Activated naive CD8-positive, alpha-beta T cell treated with anti-CD3 and anti-CD28 coated beads, Interleukin-2, amount 10 ng/mL, durations not matched to agents 7 days and 5 days (primary cell): ENCODE data around the gene RPUSD1. TPM values are rescaled to one million over a fixed set of nuclear protein-coding genes. Genes with fewer than 3 reads are reported as not detected.
"Not testable (repeated sequence)": the region's sequence is repeated elsewhere in the genome, so short reads cannot be mapped to it uniquely, and the experiment has no call there.

Experiments used
- ATAC-seq: fragments of 150-1000 bp; cut with Tn5 transposase; one replicate; pipeline ENCODE4 v1.10.0; 2021; ENCODE audit warnings: low read depth, moderate library complexity
- POLR2A ChIA-PET: fragments of 350-600 bp; sonication (Branson Sonifier 250); formaldehyde crosslinking; loops from one replicate; lab custom pipeline; 2021; ENCODE audit warnings: antibody characterized with exemption; lab: Charles Lee
- DNase-seq: peaks from one replicate; pipeline ENCODE4 v3.0.0; 2021
- H3K27ac Mint-ChIP-seq: one replicate; pipeline ENCODE4 v1.8.0; 2022; ENCODE audit warnings: mild to moderate bottlenecking, mixed read lengths
- H3K27me3 Mint-ChIP-seq: one replicate; pipeline ENCODE4 v1.8.0; 2022; ENCODE audit warnings: mild to moderate bottlenecking, moderate library complexity, mixed read lengths
- H3K36me3 Mint-ChIP-seq: one replicate; pipeline ENCODE4 v1.8.0; 2021; ENCODE audit warnings: mild to moderate bottlenecking, mixed read lengths
- H3K4me1 Mint-ChIP-seq: one replicate; pipeline ENCODE4 v1.8.0; 2021; ENCODE audit warnings: mixed read lengths
- H3K4me3 Mint-ChIP-seq: one replicate; pipeline ENCODE4 v1.8.0; 2022; ENCODE audit warnings: mild to moderate bottlenecking, moderate library complexity, mixed read lengths
- H3K9me3 Mint-ChIP-seq: one replicate; pipeline ENCODE4 v1.8.0; 2021; ENCODE audit warnings: mixed read lengths
- total RNA-seq, 2 experiments: library from RNA; stranded (reverse); gene quantifications; one replicate each; pipeline ENCODE4 v1.2.3, GENCODE V29; 2021

Gene RPUSD1
- total RNA-seq, 2 experiments from 2014 or later: 25.1 to 26.6 TPM

DNA sequence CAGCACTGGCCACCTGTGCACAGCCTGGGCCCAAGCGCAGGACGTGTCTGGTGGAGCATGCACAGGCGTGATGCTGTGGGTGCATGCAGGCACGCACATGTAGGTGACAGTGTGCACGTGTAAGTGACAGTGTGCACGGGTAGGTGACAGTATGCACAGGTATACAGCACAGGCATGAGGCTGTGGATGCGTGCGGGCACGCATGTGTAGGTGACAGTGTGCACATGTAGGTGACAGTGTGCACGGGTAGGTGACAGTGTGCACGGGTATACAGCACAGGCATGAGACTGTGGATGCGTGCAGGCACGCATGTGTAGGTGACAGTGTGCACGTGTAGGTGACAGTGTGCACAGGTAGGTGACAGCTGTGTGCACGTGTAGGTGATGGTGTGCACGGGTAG is 7.9 kb downstream of the RPUSD1 start:
- POLR2A ChIA-PET: no interaction called here
- H3K27me3 Mint-ChIP-seq: peaks cover 2% of the 10 kb centered on the region

GRCh38 chr16:779561-779960 is 8.6 kb downstream of the RPUSD1 start:
- H3K27me3 Mint-ChIP-seq: peaks cover 2% of the 10 kb centered on the region
- DNase-seq (no peak), ATAC-seq (no peak)
- peaks cover 2% of the 10 kb centered on the region for H3K4me1 Mint-ChIP-seq
- no peak overlapping the region for H3K4me3 Mint-ChIP-seq
- POLR2A ChIA-PET: no interaction called here
- H3K9me3 Mint-ChIP-seq: no peaks in the 10 kb centered on the region
- H3K27ac Mint-ChIP-seq: no peak overlapping the region
- no peaks in the 10 kb centered on the region for H3K36me3 Mint-ChIP-seq

More for the DNA sequence above, 7.9 kb downstream of the RPUSD1 start:
- Mint-ChIP-seq H3K9me3 (no peaks in the 10 kb centered on the region), H3K27ac (no peak overlapping the region), H3K4me3 (no peak overlapping the region), H3K4me1 (peaks cover 5% of the 10 kb centered on the region), H3K36me3 (no peaks in the 10 kb centered on the region)
- no peak for DNase-seq
- ATAC-seq: no peak

DNA sequence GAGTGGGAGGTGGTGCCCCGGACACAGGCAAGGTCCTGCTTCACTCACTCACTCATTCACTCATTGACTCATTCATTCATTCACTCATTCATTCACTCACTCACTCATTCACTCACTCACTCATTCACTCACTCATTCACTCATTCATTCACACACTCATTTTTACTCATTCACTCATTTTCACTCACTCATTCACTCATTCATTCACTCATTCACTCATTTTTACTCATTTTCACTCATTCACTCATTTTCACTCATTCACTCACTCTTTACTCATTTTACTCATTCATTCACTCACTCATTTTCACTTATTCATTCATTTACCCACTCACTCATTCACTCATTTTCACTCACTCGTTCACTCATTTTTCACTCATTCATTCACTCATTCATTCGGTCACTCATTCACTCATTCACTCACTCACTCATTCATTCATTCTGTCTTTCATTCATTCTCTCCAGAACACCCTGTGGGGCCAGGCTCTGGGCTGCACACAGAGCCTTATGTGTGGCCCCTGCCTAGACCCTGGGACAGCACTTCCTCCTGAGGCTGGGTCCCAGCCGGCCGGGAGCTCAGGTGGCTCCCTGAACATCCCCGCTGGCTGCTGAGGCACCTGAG is 9.2 kb downstream of the RPUSD1 start:
- Mint-ChIP-seq H3K4me1 (peaks cover 2% of the 10 kb centered on the region), H3K36me3 (no peaks in the 10 kb centered on the region)
- no peak for ATAC-seq

GRCh38 chr16:778447-778846 is 9.7 kb downstream of the RPUSD1 start:
- Mint-ChIP-seq H3K4me3 (no peak overlapping the region), H3K36me3 (no peaks in the 10 kb centered on the region), H3K27ac (no peak overlapping the region), H3K9me3 (no peaks in the 10 kb centered on the region), H3K27me3 (peaks cover 2% of the 10 kb centered on the region), H3K4me1 (peaks cover 2% of the 10 kb centered on the region)
- DNase-seq (no peak), ATAC-seq (no peak)
- POLR2A ChIA-PET: no interaction called here

More for the DNA sequence above, 9.2 kb downstream of the RPUSD1 start:
- POLR2A ChIA-PET: no interaction called here
- Mint-ChIP-seq H3K27ac (no peak overlapping the region), H3K4me3 (no peak overlapping the region), H3K9me3 (no peaks in the 10 kb centered on the region), H3K27me3 (peaks cover 2% of the 10 kb centered on the region)
- DNase-seq: no peak

DNA sequence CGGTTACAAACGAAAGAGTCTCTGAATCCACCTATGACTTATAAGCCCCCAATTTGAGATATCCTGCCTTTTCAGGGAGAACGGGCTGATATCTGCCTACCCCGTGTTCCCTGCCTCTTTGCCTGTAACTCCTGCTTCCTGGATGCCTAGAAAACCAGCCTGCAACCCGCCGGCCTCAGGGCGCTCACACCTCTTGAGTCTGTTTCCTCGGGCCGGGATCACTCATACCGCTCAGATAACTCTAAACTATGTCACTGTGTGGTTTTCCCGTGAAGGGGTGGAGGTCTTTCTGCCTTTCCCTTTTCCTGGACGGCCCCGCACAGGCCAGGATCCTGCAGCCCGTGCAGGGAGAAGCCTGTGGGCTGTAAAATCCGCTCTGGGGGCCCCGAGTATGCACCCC is 10.4 kb downstream of the RPUSD1 start:
- ATAC-seq (no peak), DNase-seq (no peak)
- no peak overlapping the region for H3K27ac Mint-ChIP-seq
- POLR2A ChIA-PET: no interaction called here
- no peaks in the 10 kb centered on the region for H3K9me3 Mint-ChIP-seq
- peaks cover 2% of the 10 kb centered on the region for H3K4me1 Mint-ChIP-seq
- H3K27me3 Mint-ChIP-seq: peaks cover 2% of the 10 kb centered on the region
- no peaks in the 10 kb centered on the region for H3K36me3 Mint-ChIP-seq
- no peak overlapping the region for H3K4me3 Mint-ChIP-seq

- DNase-seq: no peak
- Mint-ChIP-seq H3K27ac (no peak overlapping the region), H3K9me3 (no peaks in the 10 kb centered on the region), H3K27me3 (peaks cover 2% of the 10 kb centered on the region), H3K4me3 (no peak overlapping the region), H3K4me1 (peaks cover 2% of the 10 kb centered on the region), H3K36me3 (no peaks in the 10 kb centered on the region)
- POLR2A ChIA-PET: no interaction called here
- no peak for ATAC-seq
These were observed 11.4 kb downstream of the RPUSD1 start for GRCh38 chr16:776824-777223.

- H3K4me3 Mint-ChIP-seq, H3K36me3 Mint-ChIP-seq, H3K9me3 Mint-ChIP-seq, ATAC-seq, H3K27ac Mint-ChIP-seq, POLR2A ChIA-PET, DNase-seq, H3K4me1 Mint-ChIP-seq, H3K27me3 Mint-ChIP-seq: not testable (repeated sequence)
These were observed 11.9 kb downstream of the RPUSD1 start for GRCh38 chr16:776298-776697.

DNA sequence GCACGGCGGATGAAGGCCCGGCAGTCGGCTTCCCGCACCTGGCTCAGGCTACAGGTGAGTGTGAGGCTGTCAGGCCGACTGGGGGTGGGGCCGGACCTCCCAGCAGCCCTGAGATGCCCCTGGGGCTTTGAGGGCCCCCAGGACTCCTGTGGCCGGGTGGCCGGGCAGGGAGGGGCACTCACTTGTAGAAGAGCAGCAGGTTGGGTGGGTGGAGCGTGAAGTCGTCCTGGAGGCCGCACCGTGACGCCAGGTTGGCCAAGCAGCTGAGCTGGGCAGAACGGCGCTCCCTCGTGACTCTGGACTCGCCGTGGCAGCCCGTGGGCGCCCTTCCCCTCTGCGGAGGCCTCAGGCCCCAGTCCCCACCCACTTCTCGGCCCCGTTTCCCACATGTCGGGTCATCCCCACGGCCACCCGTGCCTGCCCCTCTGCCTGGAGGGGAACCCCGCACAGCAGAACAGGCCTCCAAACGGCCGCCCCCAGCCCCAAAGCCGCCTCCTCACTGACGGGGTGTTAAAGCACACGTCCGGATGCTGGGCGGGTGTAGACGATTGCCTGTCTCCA is 12.9 kb downstream of the RPUSD1 start:
- Mint-ChIP-seq H3K4me1 (peaks cover 2% of the 10 kb centered on the region), H3K36me3 (no peaks in the 10 kb centered on the region), H3K4me3 (no peak overlapping the region), H3K27me3 (peaks cover 2% of the 10 kb centered on the region), H3K27ac (no peak overlapping the region), H3K9me3 (no peaks in the 10 kb centered on the region)
- DNase-seq (no peak), ATAC-seq (no peak)
- POLR2A ChIA-PET: no interaction called here

DNA sequence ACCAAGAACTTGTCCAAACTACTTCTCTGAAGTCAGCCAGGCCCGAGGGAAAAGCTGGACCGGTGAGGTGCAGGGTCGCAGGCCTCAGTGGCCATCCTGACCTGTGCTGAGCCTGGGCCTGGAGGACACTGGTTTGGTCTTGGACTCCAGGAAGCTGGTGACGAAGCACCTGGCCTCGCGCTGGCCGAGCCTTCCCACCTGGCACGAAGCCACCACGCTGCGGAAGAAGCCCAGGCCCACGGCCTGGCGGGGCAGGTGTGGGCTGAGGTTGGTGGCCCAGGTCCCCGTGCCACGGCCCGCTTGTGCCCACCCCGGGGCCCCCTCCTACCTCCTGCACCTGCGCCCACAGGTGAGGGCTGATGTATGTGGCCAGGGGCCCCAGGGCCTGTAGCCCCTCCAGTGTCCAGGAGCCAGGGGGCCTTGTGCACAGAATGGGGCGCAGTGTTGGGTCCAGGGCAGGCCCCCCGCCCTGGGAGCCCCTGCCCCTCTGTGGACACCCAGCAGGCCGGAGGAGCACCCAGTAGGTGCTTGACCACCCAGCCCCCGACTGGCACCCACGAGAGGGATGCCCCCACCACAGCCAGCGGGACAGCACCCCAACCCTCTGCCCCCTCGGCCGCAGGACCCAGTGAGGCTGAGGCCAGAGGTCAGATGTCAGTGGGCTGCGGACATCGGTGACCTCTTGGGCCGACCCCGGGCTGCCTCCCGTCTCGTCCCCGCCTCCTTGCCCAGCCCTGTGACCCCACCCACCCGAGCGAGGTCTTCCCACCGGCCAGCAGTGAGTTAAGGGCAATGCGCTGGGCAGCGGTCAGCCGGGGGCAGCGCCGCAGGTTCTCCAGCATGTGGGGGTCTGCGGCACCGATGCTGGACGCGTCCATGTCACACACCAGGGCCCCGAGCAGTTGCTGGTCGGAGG is 13.8 kb downstream of the RPUSD1 start:
- Mint-ChIP-seq H3K4me1 (peaks cover 2% of the 10 kb centered on the region), H3K9me3 (no peaks in the 10 kb centered on the region), H3K27me3 (peaks cover 2% of the 10 kb centered on the region), H3K4me3 (no peak overlapping the region), H3K27ac (no peak overlapping the region), H3K36me3 (no peaks in the 10 kb centered on the region)
- POLR2A ChIA-PET: interaction anchor here (1.0 kb wide), 1 partner anchor 30 kb away, joined by 7 read pairs; no protein-coding TSS in a partner anchor
- ATAC-seq (no peak), DNase-seq (no peak)

DNA sequence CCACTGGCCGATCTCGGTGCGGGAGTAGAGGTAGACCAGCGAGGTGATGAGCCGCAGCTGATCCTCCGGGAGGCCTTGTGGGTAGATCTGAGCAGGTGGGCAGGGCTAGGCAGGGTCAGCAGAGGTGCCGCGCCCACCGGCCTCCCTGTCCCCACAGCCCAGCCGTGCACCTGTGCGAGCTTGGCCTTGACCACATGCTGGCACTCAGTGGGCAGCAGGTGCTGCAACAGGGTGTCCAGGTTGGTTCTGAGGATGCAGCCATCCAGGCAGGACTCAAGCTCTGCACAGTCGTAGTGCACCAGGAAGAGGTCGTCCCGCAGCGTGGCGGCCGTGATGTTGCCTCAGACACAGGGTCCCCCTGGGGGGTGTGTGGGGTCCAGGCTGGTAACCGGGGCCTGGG is 15.2 kb downstream of the RPUSD1 start:
- H3K27me3 Mint-ChIP-seq: peaks cover 2% of the 10 kb centered on the region
- H3K9me3 Mint-ChIP-seq: no peaks in the 10 kb centered on the region
- ATAC-seq (no peak), DNase-seq (no peak)
- no peak overlapping the region for H3K27ac Mint-ChIP-seq
- POLR2A ChIA-PET: interaction anchor here (1.0 kb wide), 1 partner anchor 28 kb away, joined by 7 read pairs; no protein-coding TSS in a partner anchor
- H3K4me1 Mint-ChIP-seq: peaks cover 2% of the 10 kb centered on the region
- H3K4me3 Mint-ChIP-seq: no peak overlapping the region
- H3K36me3 Mint-ChIP-seq: no peaks in the 10 kb centered on the region

DNA sequence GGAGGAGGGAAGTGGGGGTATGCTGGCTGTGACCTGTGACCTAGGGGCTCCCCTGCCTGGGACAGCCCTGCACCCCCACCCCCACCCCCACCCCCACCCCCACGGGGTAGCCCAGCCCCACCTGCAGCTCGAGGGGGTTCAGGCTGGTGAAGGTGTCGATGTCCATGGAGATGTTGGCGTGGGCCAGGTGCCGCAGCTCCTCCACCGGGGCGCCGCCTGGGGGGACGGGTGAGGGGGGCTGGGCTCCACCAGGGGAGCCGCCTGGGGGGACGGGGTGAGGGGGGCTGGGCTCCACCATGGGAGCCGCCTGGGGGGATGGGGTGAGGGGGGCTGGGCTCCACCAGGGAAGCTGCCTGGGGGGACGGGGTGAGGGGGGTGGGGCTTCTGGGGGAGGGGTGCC is 17.8 kb downstream of the RPUSD1 start:
- Mint-ChIP-seq H3K27ac (no peak overlapping the region), H3K9me3 (no peaks in the 10 kb centered on the region), H3K36me3 (no peaks in the 10 kb centered on the region), H3K4me3 (no peak overlapping the region), H3K4me1 (no peaks in the 10 kb centered on the region), H3K27me3 (no peaks in the 10 kb centered on the region)
- POLR2A ChIA-PET: no interaction called here
- ATAC-seq (no peak), DNase-seq (no peak)

DNA sequence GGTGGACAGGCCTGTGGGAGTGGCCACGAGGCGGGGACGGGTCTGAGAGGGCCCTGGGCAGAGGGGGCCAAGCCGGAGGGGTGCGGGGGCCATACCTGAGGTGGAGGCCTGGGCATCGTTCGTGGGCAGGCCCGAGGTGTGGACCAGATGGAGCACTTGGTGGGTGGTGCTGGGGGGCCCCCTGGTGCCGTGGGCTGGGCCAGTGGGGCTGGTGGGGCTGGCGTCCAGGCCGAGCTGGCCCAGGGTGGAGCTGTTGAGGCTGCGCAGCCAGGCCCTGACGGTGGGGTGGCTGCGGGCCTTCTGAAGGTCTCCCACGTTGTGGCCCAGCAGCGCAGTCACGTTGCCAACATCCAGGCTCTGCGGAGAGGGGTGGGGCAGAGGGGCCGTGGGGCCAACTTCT is 18.2 kb downstream of the RPUSD1 start:
- Mint-ChIP-seq H3K4me3 (no peak overlapping the region), H3K36me3 (no peaks in the 10 kb centered on the region), H3K27me3 (no peaks in the 10 kb centered on the region), H3K4me1 (no peaks in the 10 kb centered on the region), H3K9me3 (no peaks in the 10 kb centered on the region), H3K27ac (no peak overlapping the region)
- ATAC-seq: no peak
- POLR2A ChIA-PET: no interaction called here
- no peak for DNase-seq

GRCh38 chr16:769184-769784 is 18.9 kb downstream of the RPUSD1 start:
- POLR2A ChIA-PET: no interaction called here
- no peak overlapping the region for H3K27ac Mint-ChIP-seq
- DNase-seq: no peak
- no peaks in the 10 kb centered on the region for H3K27me3 Mint-ChIP-seq
- no peak for ATAC-seq
- H3K9me3 Mint-ChIP-seq: no peaks in the 10 kb centered on the region
- no peak overlapping the region for H3K4me3 Mint-ChIP-seq
- H3K4me1 Mint-ChIP-seq: no peaks in the 10 kb centered on the region
- no peaks in the 10 kb centered on the region for H3K36me3 Mint-ChIP-seq
